Measurements from ENCODE around the gene BRAF. TPM values are rescaled to one million over a fixed set of nuclear protein-coding genes. Genes with fewer than 3 reads are reported as not detected.
"Not testable (repeated sequence)": the region's sequence is repeated elsewhere in the genome, so short reads cannot be mapped to it uniquely, and the experiment has no call there.

Gene BRAF
- polyA plus RNA-seq, 4 donors, result 1.6 to 27.2 (median 4.3) TPM

DNA sequence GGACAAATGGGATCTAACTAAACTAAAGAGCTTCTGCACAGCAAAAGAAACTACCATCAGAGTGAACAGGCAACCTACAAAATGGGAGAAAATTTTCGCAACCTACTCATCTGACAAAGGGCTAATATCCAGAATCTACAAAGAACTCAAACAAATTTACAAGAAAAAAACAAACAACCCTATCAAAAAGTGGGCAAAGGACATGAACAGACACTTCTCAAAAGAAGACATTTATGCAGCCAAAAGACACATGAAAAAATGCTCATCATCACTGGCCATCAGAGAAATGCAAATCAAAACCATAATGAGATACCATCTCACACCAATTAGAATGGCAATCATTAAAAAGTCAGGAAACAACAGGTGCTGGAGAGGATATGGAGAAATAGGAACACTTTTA is 159.3 kb downstream of the BRAF start:
- H3K27ac ChIP-seq (ENCODE audit: low read depth in 1 of 3, low read length in 2 of 3); H3K4me1 ChIP-seq (ENCODE audit: control insufficient read depth in 3 of 3, insufficient read depth in 2 of 3, low read depth in 1 of 3, low read length in 2 of 3); H3K9me3 ChIP-seq (ENCODE audit: control insufficient read depth in 2 of 2, insufficient read depth in 1 of 2, low read depth in 1 of 2, low read length in 1 of 2); DNase-seq; H3K27me3 ChIP-seq (ENCODE audit: control insufficient read depth in 3 of 3, insufficient read depth in 3 of 3, low read length in 3 of 3); H3K4me3 ChIP-seq (ENCODE audit: low read depth in 1 of 3, low read length in 3 of 3); FAIRE-seq: not testable (repeated sequence)
- WGBS, 3 donors, result 100% methylated on average over 1 of the region's 1 CpG; no CpG with 5 or more reads in 2 of the 3 donors
- peaks cover 0 to 22% (median 5%) of the 10 kb centered on the region in 3 donors for H3K36me3 ChIP-seq (ENCODE audit: control insufficient read depth in 3 of 3, insufficient read depth in 2 of 3, low read depth in 1 of 3, low read length in 3 of 3)

DNA sequence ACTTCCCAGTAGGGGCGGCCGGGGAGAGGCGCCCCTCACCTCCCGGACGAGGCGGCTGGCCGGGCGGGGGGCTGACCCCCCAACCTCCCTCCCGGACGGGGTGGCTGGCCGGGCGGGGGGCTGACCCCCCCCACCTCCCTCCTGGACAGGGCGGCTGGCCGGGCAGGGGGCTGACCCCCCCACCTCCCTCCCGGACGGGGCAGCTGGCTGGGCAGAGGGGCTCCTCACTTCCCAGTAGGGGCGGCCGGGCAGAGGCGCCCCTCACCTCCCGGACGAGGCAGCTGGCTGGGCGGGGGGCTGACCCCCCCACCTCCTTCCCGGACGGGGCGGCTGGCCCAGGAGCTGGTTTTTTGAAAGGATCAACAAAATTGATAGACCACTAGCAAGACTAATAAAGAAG is 161.6 kb downstream of the BRAF start:
- not testable (repeated sequence) for H3K27me3 ChIP-seq (ENCODE audit: control insufficient read depth in 3 of 3, insufficient read depth in 3 of 3, low read length in 3 of 3); H3K27ac ChIP-seq (ENCODE audit: low read depth in 1 of 3, low read length in 2 of 3); H3K4me3 ChIP-seq (ENCODE audit: low read depth in 1 of 3, low read length in 3 of 3); FAIRE-seq; DNase-seq; H3K4me1 ChIP-seq (ENCODE audit: control insufficient read depth in 3 of 3, insufficient read depth in 2 of 3, low read depth in 1 of 3, low read length in 2 of 3); H3K9me3 ChIP-seq (ENCODE audit: control insufficient read depth in 2 of 2, insufficient read depth in 1 of 2, low read depth in 1 of 2, low read length in 1 of 2)
- WGBS, 3 donors, result 98% methylated on average over 14 to 25 of the region's 25 CpGs
- peaks cover 0 to 20% (median 3%) of the 10 kb centered on the region in 3 donors for H3K36me3 ChIP-seq (ENCODE audit: control insufficient read depth in 3 of 3, insufficient read depth in 2 of 3, low read depth in 1 of 3, low read length in 3 of 3)

DNA sequence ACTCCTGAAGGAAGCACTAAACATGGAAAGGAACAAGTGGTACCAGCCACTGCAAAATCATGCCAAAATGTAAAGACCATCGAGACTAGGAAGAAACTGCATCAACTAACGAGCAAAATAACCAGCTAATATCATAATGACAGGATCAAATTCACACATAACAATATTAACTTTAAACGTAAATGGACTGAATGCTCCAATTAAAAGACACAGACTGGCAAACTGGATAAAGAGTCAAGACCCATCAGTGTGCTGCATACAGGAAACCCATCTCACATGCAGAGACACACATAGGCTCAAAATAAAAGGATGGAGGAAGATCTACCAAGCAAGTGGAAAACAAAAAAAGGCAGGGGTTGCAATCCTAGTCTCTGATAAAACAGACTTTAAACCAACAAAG is 163.4 kb downstream of the BRAF start:
- not testable (repeated sequence) for H3K4me3 ChIP-seq (ENCODE audit: low read depth in 1 of 3, low read length in 3 of 3); H3K27ac ChIP-seq (ENCODE audit: low read depth in 1 of 3, low read length in 2 of 3); DNase-seq; H3K27me3 ChIP-seq (ENCODE audit: control insufficient read depth in 3 of 3, insufficient read depth in 3 of 3, low read length in 3 of 3); H3K9me3 ChIP-seq (ENCODE audit: control insufficient read depth in 2 of 2, insufficient read depth in 1 of 2, low read depth in 1 of 2, low read length in 1 of 2); H3K4me1 ChIP-seq (ENCODE audit: control insufficient read depth in 3 of 3, insufficient read depth in 2 of 3, low read depth in 1 of 3, low read length in 2 of 3); FAIRE-seq
- H3K36me3 ChIP-seq (ENCODE audit: control insufficient read depth in 3 of 3, insufficient read depth in 2 of 3, low read depth in 1 of 3, low read length in 3 of 3), result peaks cover 0 to 15% (median 0%) of the 10 kb centered on the region in 3 donors
- WGBS, 3 donors, result 89 to 96% (median 93%) methylated on average over 3 of the region's 3 CpGs

DNA sequence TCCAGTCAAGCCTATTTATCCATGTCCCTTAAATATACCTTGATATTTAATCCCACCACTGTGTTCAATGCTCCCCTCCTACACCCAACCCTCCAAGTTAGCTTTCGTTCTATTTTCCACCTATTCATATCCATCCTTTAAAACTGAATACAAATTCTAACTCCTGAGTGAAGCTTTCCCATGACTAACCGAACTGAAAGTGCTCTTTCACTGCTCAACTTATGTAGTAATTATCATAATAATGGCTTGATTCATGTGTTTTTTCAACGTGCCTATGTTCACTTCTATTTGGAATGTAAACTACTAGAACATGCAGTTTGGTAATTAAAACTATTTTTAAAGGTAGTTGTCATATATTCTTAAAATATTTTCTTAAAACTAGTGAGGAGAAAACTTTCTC is 170.2 kb downstream of the BRAF start:
- FAIRE-seq, result no peak
- no peak overlapping the region for H3K4me3 ChIP-seq (ENCODE audit: low read depth in 1 of 3, low read length in 3 of 3)

DNA sequence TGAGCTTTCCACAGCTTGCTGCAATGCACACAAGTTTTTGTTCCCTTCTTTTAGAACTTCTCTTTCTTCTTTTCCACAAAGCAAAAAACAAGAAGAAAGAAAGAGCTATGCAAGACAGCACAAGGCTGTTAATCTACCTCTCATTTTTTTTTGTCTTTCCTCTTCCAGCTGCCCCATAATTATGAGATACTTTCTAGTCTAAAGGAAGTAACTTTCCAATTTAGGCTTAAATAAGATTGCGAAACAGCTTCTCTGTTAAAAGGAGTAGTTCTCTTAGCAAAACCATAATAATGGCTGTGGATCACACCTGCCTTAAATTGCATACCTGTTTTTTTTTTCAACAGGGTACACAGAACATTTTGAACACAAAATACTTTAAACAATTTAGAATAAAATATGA is 172.2 kb downstream of the BRAF start:
- Histone ChIP-seq H3K27me3 (ENCODE audit: control insufficient read depth in 3 of 3, insufficient read depth in 3 of 3, low read length in 3 of 3) (no peaks in the 10 kb centered on the region), H3K9me3 (ENCODE audit: control insufficient read depth in 2 of 2, insufficient read depth in 1 of 2, low read depth in 1 of 2, low read length in 1 of 2) (no peaks in the 10 kb centered on the region), H3K4me1 (ENCODE audit: control insufficient read depth in 3 of 3, insufficient read depth in 2 of 3, low read depth in 1 of 3, low read length in 2 of 3) (no peaks in the 10 kb centered on the region), H3K36me3 (ENCODE audit: control insufficient read depth in 3 of 3, insufficient read depth in 2 of 3, low read depth in 1 of 3, low read length in 3 of 3) (peaks cover 0 to 5% (median 2%) of the 10 kb centered on the region in 3 donors), H3K4me3 (ENCODE audit: low read depth in 1 of 3, low read length in 3 of 3) (no peak overlapping the region), H3K27ac (ENCODE audit: low read depth in 1 of 3, low read length in 2 of 3) (no peak overlapping the region)
- FAIRE-seq (no peak), DNase-seq (no peak)
- WGBS, 3 donors, result 94 to 100% (median 100%) methylated on average over 1 of the region's 1 CpG

More for the DNA sequence above, 170.2 kb downstream of the BRAF start:
- Histone ChIP-seq H3K27ac (ENCODE audit: low read depth in 1 of 3, low read length in 2 of 3) (no peak overlapping the region), H3K27me3 (ENCODE audit: control insufficient read depth in 3 of 3, insufficient read depth in 3 of 3, low read length in 3 of 3) (no peaks in the 10 kb centered on the region), H3K9me3 (ENCODE audit: control insufficient read depth in 2 of 2, insufficient read depth in 1 of 2, low read depth in 1 of 2, low read length in 1 of 2) (peaks cover 0 to 1% of the 10 kb centered on the region in 2 donors), H3K36me3 (ENCODE audit: control insufficient read depth in 3 of 3, insufficient read depth in 2 of 3, low read depth in 1 of 3, low read length in 3 of 3) (peaks cover 0 to 12% (median 2%) of the 10 kb centered on the region in 3 donors), H3K4me1 (ENCODE audit: control insufficient read depth in 3 of 3, insufficient read depth in 2 of 3, low read depth in 1 of 3, low read length in 2 of 3) (no peaks in the 10 kb centered on the region)
- no peak for DNase-seq
- WGBS, 3 donors, result 73 to 80% (median 80%) methylated on average over 3 of the region's 3 CpGs

DNA sequence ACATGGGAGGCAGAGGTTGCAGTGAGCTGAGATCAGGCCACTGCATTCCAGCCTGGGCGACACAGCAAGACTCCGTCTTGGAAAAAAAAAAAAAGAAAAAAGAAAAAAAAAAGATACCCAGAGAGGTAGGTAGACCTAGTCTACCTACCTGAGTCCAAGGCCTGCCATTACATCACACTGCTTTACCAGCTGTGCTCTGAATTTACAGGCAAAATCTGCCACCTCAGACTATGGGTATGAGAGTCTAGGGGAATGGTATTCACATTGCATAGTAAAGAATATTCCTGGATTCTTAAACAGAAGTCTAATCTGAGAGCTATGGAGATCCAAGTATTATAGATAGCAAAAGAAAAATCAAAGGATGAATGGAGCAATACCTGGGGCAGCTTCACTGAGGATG is 178.0 kb downstream of the BRAF start:
- Histone ChIP-seq H3K9me3 (ENCODE audit: control insufficient read depth in 2 of 2, insufficient read depth in 1 of 2, low read depth in 1 of 2, low read length in 1 of 2) (no peaks in the 10 kb centered on the region), H3K27me3 (ENCODE audit: control insufficient read depth in 3 of 3, insufficient read depth in 3 of 3, low read length in 3 of 3) (no peaks in the 10 kb centered on the region), H3K4me3 (ENCODE audit: low read depth in 1 of 3, low read length in 3 of 3) (no peak overlapping the region), H3K27ac (ENCODE audit: low read depth in 1 of 3, low read length in 2 of 3) (no peak overlapping the region), H3K36me3 (ENCODE audit: control insufficient read depth in 3 of 3, insufficient read depth in 2 of 3, low read depth in 1 of 3, low read length in 3 of 3) (peaks cover 0 to 4% (median 2%) of the 10 kb centered on the region in 3 donors), H3K4me1 (ENCODE audit: control insufficient read depth in 3 of 3, insufficient read depth in 2 of 3, low read depth in 1 of 3, low read length in 2 of 3) (no peaks in the 10 kb centered on the region)
- 95 to 100% (median 98%) methylated on average over 2 of the region's 2 CpGs for WGBS, 3 donors
- DNase-seq (no peak), FAIRE-seq (no peak)

DNA sequence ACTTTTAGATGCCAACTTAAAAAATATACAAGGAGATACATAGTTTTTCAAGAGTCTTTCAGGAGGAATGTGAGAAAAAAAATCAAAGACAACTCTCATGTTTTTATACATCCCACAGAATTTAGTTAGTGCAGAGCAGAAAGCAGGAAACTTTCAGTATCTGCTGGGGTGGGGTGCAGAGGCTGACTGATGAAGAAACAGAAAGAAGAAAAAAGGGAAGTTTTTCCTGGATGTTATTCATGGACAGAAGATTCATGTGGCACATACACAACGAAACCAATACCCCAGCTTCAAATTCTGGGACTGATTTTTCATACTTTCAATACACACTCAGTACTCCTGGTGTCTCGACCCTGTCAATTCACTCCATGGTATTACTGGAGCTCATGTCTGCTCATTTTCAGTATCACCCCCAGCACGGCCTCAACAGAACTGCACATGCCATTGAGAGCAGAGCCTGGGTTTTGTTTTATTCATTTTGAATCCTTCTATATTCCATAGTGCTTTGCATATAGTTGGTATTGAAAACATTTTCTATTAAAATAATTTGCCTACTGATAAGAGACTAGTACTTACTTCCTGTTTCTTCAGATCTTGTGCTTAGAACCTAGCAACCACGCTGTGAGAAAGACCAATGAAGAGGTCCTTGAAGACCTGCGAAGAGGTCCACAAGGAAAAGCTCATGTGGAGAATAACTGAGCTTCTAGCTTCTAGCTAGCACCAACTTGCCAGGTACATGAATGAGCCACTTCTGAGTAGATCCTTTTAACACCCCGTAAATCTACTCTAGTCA is 179.3 kb downstream of the BRAF start:
- Histone ChIP-seq H3K4me1 (ENCODE audit: control insufficient read depth in 3 of 3, insufficient read depth in 2 of 3, low read depth in 1 of 3, low read length in 2 of 3) (no peaks in the 10 kb centered on the region), H3K4me3 (ENCODE audit: low read depth in 1 of 3, low read length in 3 of 3) (no peak overlapping the region), H3K27ac (ENCODE audit: low read depth in 1 of 3, low read length in 2 of 3) (no peak overlapping the region), H3K36me3 (ENCODE audit: control insufficient read depth in 3 of 3, insufficient read depth in 2 of 3, low read depth in 1 of 3, low read length in 3 of 3) (peaks cover 0 to 4% (median 2%) of the 10 kb centered on the region in 3 donors), H3K9me3 (ENCODE audit: control insufficient read depth in 2 of 2, insufficient read depth in 1 of 2, low read depth in 1 of 2, low read length in 1 of 2) (no peaks in the 10 kb centered on the region), H3K27me3 (ENCODE audit: control insufficient read depth in 3 of 3, insufficient read depth in 3 of 3, low read length in 3 of 3) (no peaks in the 10 kb centered on the region)
- FAIRE-seq (no peak), DNase-seq (no peak)
- whole genome bisulfite sequencing, 3 donors, result 88 to 95% (median 93%) methylated on average over 6 of the region's 6 CpGs

DNA sequence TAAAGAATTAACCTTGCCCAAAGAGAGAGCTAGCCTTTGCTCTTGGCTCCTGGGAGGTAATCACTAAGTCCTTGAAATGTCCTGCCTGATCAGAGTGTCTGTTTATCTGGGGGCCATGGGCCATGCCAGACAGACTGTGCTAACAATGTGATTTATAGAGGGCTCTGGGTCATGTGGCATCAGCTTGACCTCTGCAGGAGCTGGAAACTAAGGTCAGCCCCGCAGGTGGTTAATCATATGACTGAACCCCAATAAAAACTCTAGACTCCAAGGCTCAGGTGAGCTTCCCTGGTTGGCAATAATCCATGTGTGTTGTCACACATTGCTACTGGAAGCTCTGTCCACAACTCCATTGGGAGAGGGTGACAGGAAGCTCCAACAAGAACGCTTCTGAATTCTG is 180.7 kb downstream of the BRAF start:
- H3K4me1 ChIP-seq (ENCODE audit: control insufficient read depth in 3 of 3, insufficient read depth in 2 of 3, low read depth in 1 of 3, low read length in 2 of 3), result no peaks in the 10 kb centered on the region
- DNase-seq (peak; percentile 63 to 76), FAIRE-seq (no peak)
- H3K27me3 ChIP-seq (ENCODE audit: control insufficient read depth in 3 of 3, insufficient read depth in 3 of 3, low read length in 3 of 3), result no peaks in the 10 kb centered on the region
- 74 to 84% (median 75%) methylated on average over 2 of the region's 2 CpGs for WGBS, 3 donors
- peaks cover 2 to 4% (median 4%) of the 10 kb centered on the region in 3 donors for H3K36me3 ChIP-seq (ENCODE audit: control insufficient read depth in 3 of 3, insufficient read depth in 2 of 3, low read depth in 1 of 3, low read length in 3 of 3)
- no peaks in the 10 kb centered on the region for H3K9me3 ChIP-seq (ENCODE audit: control insufficient read depth in 2 of 2, insufficient read depth in 1 of 2, low read depth in 1 of 2, low read length in 1 of 2)
- H3K27ac ChIP-seq (ENCODE audit: low read depth in 1 of 3, low read length in 2 of 3), result peak overlapping the region in 1 of 3 donors; percentile 70
- H3K4me3 ChIP-seq (ENCODE audit: low read depth in 1 of 3, low read length in 3 of 3), result no peak overlapping the region
